CD8-positive, alpha-beta memory T cell (primary cell): ENCODE results near the gene TMEM201. TPM values are rescaled to one million over a fixed set of nuclear protein-coding genes. Genes with fewer than 3 reads are reported as not detected.

Experiments used
- CTCF ChIA-PET: fragments of 350-600 bp; sonication (Branson Sonifier 250); formaldehyde crosslinking; loops from one replicate; lab custom pipeline; 2021; ENCODE audit warnings: antibody characterized with exemption; lab: Charles Lee
- POLR2A ChIA-PET: fragments of 350-600 bp; sonication (Branson Sonifier 250); formaldehyde crosslinking; loops from one replicate; lab custom pipeline; 2021; ENCODE audit warnings: antibody characterized with exemption; lab: Charles Lee
- DNase-seq, 5 donors: peaks; one replicate each; pipeline versions ENCODE4 v3.0.0 to v3.0.0-alpha.2; 2020 to 2022; ENCODE audit warnings: mixed read lengths in 1 of 5
- H3K27ac ChIP-seq: one replicate; pipeline ENCODE4 v1.7.0; 2013; ENCODE audit warnings: low read depth, mild to moderate bottlenecking, low read length, moderate library complexity
- H3K27me3 ChIP-seq: 2 replicates; pipeline ENCODE4 v1.7.0; 2013; ENCODE audit warnings: low read length, mild to moderate bottlenecking; ENCODE audit not compliant: insufficient read depth, poor library complexity, severe bottlenecking
- H3K36me3 ChIP-seq: 2 replicates; pipeline ENCODE4 v1.7.0; 2013; ENCODE audit warnings: mild to moderate bottlenecking, low read length, moderate library complexity; ENCODE audit not compliant: insufficient read depth
- H3K4me1 ChIP-seq: 2 replicates; pipeline ENCODE4 v1.7.0; 2013; ENCODE audit warnings: mild to moderate bottlenecking, low read length, moderate library complexity; ENCODE audit not compliant: insufficient read depth
- H3K4me3 ChIP-seq: 2 replicates; pipeline ENCODE4 v1.7.0; 2013; ENCODE audit warnings: mild to moderate bottlenecking, low read length
- H3K9me3 ChIP-seq: 2 replicates; pipeline ENCODE4 v1.7.0; 2013; ENCODE audit warnings: mild to moderate bottlenecking, low read length
- H3K27ac Mint-ChIP-seq, 8 donors: one replicate each; pipeline ENCODE4 v1.8.0; 2020 to 2021; ENCODE audit warnings: mixed read lengths in 8 of 8, mild to moderate bottlenecking in 6 of 8, inconsistent platforms in 3 of 8, moderate library complexity in 3 of 8
- H3K27me3 Mint-ChIP-seq, 2 donors: one replicate each; pipeline ENCODE4 v1.8.0; 2020 to 2021; ENCODE audit warnings: mixed read lengths in 2 of 2, mild to moderate bottlenecking in 1 of 2, moderate library complexity in 1 of 2
- H3K36me3 Mint-ChIP-seq, 3 donors: one replicate each; pipeline ENCODE4 v1.8.0; 2020 to 2021; ENCODE audit warnings: mixed read lengths in 3 of 3, inconsistent platforms in 1 of 3, mild to moderate bottlenecking in 1 of 3
- H3K4me1 Mint-ChIP-seq, 3 donors: one replicate each; pipeline ENCODE4 v1.8.0; 2020 to 2021; ENCODE audit warnings: mixed read lengths in 3 of 3, inconsistent platforms in 1 of 3, mild to moderate bottlenecking in 1 of 3
- H3K4me3 Mint-ChIP-seq, 7 donors: one replicate each; pipeline ENCODE4 v1.8.0; 2020 to 2021; ENCODE audit warnings: mixed read lengths in 7 of 7, mild to moderate bottlenecking in 6 of 7, moderate library complexity in 4 of 7, inconsistent platforms in 2 of 7
- H3K9me3 Mint-ChIP-seq, 5 donors: one replicate each; pipeline ENCODE4 v1.8.0; 2020 to 2022; ENCODE audit warnings: mixed read lengths in 5 of 5, mild to moderate bottlenecking in 3 of 5, moderate library complexity in 2 of 5, inconsistent platforms in 1 of 5
- polyA plus RNA-seq: library from polyadenylated mRNA; unstranded; fragments of 300-500 nt; fragmentation: Illumina TruSeq; gene quantifications from one replicate; pipeline ENCODE4 v1.2.3, GENCODE V29; 2021
- total RNA-seq, 2 experiments: library from RNA; stranded (reverse); gene quantifications; one replicate each; pipeline ENCODE4 v1.2.3, GENCODE V29; 2021

Gene TMEM201
- total and polyA plus RNA-seq, 3 experiments from 2014 or later, result 2.8 to 32.8 (median 32.2) TPM

DNA sequence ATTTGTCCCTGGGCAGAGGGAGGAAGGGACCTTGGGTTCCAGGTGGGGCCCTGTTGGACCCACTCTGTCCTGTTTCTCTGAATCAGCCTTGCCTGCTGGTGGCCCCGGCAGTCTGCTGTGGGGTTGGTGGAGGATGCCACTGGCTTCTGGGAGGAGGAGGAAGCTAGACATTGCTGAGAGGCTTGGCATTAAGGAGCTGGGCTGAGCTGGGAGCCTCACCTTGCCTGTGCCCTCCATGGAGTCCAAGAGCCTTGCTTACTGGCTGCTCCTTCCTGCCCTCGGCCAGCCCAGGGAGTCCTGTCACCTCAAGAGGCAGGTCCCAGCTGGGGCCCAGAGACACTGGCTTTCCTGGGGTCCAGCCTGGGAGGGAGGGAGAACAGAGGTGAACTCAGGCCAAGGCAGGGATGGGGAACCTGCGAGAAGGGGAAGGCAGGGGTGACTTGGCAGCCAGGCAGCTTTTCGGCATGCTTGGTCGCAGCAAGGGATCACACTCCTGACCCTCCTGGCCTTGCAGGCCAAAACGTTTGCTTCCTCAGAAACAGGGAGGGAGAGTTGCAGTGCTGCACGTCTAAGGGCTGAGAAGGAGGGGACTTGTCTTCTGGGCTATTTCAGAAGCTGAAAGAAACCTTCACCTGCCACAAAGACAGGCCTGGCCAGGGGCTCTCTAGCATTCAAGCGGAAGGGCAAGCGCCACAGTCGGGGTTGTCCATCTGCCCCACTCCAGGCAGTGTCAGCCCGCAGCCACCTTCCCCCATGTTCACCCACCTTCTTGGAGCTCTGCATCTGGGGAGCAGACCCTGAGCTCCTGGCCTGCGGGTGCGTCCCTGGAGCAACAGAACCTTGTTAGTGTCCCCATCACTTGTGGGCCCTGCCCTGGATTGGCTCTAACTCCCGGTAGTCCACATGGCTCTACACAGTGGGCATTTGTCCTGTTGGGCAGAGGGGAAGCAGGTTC lies 8.9 kb downstream of the TMEM201 start:
- peaks cover 0 to 51% (median 0%) of the 10 kb centered on the region in 3 donors for H3K36me3 Mint-ChIP-seq
- CTCF ChIA-PET, result interaction anchor here (1.0 to 1.6 kb wide), 3 partner anchors 8 to 18 kb away, joined by 3 to 6 read pairs (median 4); no protein-coding TSS in a partner anchor
- no peak overlapping the region for H3K27ac ChIP-seq
- no peaks in the 10 kb centered on the region for H3K9me3 ChIP-seq
- H3K9me3 Mint-ChIP-seq, result no peaks in the 10 kb centered on the region
- no peak overlapping the region for H3K4me3 Mint-ChIP-seq
- H3K27me3 Mint-ChIP-seq, result no peaks in the 10 kb centered on the region
- H3K4me1 ChIP-seq, result peaks cover 10% of the 10 kb centered on the region
- peaks cover 0 to 10% (median 9%) of the 10 kb centered on the region in 3 donors for H3K4me1 Mint-ChIP-seq
- no peaks in the 10 kb centered on the region for H3K36me3 ChIP-seq
- peak overlapping the region in 3 of 8 donors; percentile 6 to 78 (median 44) for H3K27ac Mint-ChIP-seq
- DNase-seq, result peak in 1 of 5 donors; percentile 42
- POLR2A ChIA-PET, result no interaction called here
- no peaks in the 10 kb centered on the region for H3K27me3 ChIP-seq
- H3K4me3 ChIP-seq, result no peak overlapping the region

GRCh38 chr1:9598316-9598700 lies 9.6 kb downstream of the TMEM201 start:
- H3K9me3 ChIP-seq, result no peaks in the 10 kb centered on the region
- Mint-ChIP-seq H3K36me3 (peaks cover 0 to 58% (median 0%) of the 10 kb centered on the region in 3 donors), H3K4me3 (no peak overlapping the region), H3K4me1 (peaks cover 0 to 4% (median 3%) of the 10 kb centered on the region in 3 donors), H3K27me3 (no peaks in the 10 kb centered on the region), H3K27ac (no peak overlapping the region), H3K9me3 (no peaks in the 10 kb centered on the region)
- H3K36me3 ChIP-seq, result no peaks in the 10 kb centered on the region
- H3K27ac ChIP-seq, result no peak overlapping the region
- CTCF ChIA-PET, result interaction anchor here (1.0 to 1.6 kb wide), 3 partner anchors 9 to 17 kb away, joined by 3 to 6 read pairs (median 4); no protein-coding TSS in a partner anchor
- H3K4me1 ChIP-seq, result peaks cover 5% of the 10 kb centered on the region
- DNase-seq, result peak in 1 of 5 donors; percentile 12
- H3K4me3 ChIP-seq, result no peak overlapping the region
- no peaks in the 10 kb centered on the region for H3K27me3 ChIP-seq
- POLR2A ChIA-PET, result no interaction called here

DNA sequence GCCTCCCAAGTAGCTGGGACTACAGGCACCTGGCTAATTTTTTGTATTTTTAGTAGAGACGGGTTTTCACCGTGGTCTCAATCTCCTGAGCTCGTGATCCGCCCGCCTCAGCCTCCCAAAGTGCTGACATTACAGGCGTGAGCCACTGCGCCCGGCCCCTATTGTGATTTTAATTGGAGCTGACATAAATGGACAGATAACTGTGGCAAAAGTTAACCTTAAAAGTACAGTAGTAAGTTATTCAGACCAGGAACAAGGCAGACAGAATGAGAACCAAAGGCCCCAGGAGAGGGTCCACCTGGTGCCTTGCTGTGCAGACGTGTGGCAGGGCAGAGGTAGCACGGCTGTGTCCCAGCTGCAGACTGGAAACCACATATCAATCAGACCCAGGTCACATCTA lies 11.0 kb downstream of the TMEM201 start:
- ChIA-PET POLR2A (no interaction called here), CTCF (interaction anchor here (1.7 kb wide), 1 partner anchor 16 kb away, joined by 3 read pairs; no protein-coding TSS in a partner anchor)

DNA sequence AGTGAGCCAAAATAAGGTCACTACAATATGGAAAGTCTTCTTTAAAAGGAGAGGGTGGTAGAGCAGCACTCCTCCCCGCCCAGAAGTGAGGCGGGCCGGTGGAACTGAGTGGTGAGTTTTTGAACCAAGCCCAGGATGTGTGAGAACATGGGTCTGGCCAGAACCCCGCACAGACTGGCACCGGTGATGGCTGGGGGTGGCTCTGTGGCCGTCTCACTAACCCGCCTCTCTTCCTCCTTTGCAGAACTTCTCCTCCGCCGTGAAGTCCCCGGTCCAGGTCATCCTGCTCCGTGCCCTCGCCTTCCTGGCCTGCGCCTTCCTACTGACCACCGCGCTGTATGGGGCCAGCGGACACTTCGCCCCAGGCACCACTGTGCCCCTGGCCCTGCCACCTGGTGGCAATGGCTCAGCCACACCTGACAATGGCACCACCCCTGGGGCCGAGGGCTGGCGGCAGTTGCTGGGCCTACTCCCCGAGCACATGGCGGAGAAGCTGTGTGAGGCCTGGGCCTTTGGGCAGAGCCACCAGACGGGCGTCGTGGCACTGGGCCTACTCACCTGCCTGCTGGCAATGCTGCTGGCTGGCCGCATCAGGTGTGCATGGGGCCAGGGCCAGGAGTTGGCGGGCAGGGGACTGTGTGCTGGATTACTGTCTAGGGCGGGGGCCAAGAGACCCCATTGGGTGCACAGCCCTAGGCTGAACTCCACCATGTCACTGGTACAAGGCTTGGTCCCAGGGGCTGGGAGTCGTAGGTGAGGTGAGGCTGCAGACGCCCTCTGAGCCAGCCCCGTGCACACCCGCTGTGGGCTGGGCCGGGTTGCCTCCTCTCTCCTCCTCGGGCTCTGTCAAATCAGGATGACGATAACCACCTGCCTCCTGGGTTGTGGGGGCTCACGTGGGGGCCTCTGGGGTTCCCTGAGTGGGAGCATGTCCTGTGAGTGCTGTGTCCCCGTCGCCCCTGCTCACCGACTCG lies 12.4 kb downstream of the TMEM201 start:
- no peak overlapping the region for H3K4me3 Mint-ChIP-seq
- Histone ChIP-seq H3K27me3 (no peaks in the 10 kb centered on the region), H3K36me3 (no peaks in the 10 kb centered on the region), H3K4me3 (no peak overlapping the region), H3K9me3 (no peaks in the 10 kb centered on the region), H3K27ac (no peak overlapping the region), H3K4me1 (no peaks in the 10 kb centered on the region)
- peaks cover 0 to 67% (median 0%) of the 10 kb centered on the region in 3 donors for H3K36me3 Mint-ChIP-seq
- no peak for DNase-seq
- no peaks in the 10 kb centered on the region for H3K27me3 Mint-ChIP-seq
- no peaks in the 10 kb centered on the region for H3K4me1 Mint-ChIP-seq
- ChIA-PET CTCF (interaction anchor here (1.7 kb wide), 1 partner anchor 15 kb away, joined by 3 read pairs; no protein-coding TSS in a partner anchor), POLR2A (no interaction called here)
- H3K9me3 Mint-ChIP-seq, result no peaks in the 10 kb centered on the region
- peak overlapping the region in 1 of 8 donors; percentile 70 for H3K27ac Mint-ChIP-seq

More for the DNA sequence above, 11.0 kb downstream of the TMEM201 start:
- Histone ChIP-seq H3K27me3 (no peaks in the 10 kb centered on the region), H3K36me3 (no peaks in the 10 kb centered on the region), H3K9me3 (no peaks in the 10 kb centered on the region), H3K4me3 (no peak overlapping the region), H3K27ac (no peak overlapping the region), H3K4me1 (no peaks in the 10 kb centered on the region)
- Mint-ChIP-seq H3K9me3 (no peaks in the 10 kb centered on the region), H3K27me3 (no peaks in the 10 kb centered on the region), H3K4me3 (no peak overlapping the region), H3K27ac (peak overlapping the region in 2 of 8 donors; percentile 47 to 66), H3K36me3 (peaks cover 0 to 62% (median 0%) of the 10 kb centered on the region in 3 donors), H3K4me1 (no peaks in the 10 kb centered on the region)
- no peak for DNase-seq

DNA sequence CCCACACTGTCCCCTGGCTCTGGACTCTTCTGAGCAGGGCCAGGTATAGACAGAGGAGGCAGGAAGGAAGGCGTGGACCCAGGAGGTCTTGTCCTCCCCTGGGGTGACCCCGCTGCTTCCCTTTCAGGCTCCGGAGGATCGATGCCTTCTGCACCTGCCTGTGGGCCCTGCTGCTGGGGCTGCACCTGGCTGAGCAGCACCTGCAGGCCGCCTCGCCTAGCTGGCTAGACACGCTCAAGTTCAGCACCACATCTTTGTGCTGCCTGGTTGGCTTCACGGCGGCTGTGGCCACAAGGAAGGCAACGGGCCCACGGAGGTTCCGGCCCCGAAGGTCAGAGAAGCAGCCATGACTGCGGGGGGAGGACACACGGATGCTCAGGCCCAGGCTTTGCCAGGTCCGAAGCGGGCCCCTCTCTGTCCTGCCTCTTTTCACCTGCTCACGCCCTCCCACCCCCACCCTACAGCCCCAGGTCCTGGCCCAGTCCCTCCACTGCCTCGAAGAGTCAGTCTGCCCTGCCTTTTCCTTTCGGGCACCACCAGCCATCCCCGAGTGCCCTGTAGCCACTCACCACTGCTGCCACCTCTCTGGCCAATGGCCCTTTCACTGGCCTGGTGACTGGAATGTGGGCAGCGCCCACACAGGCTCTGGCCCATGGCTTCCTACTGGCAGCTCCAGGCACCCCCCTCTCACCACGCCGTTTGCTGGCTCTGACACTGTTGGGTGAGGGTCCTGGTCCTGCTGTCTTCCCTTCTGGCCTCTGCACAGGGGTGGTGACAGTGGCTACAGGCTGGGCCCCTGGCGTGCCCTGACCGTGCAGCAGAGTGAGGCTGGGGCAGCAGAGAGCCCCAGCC lies 13.5 kb downstream of the TMEM201 start:
- H3K9me3 Mint-ChIP-seq, result no peaks in the 10 kb centered on the region
- H3K4me3 Mint-ChIP-seq, result no peak overlapping the region
- DNase-seq, result no peak
- H3K36me3 ChIP-seq, result no peaks in the 10 kb centered on the region
- ChIA-PET POLR2A (no interaction called here), CTCF (no interaction called here)
- H3K27ac ChIP-seq, result no peak overlapping the region
- no peaks in the 10 kb centered on the region for H3K27me3 Mint-ChIP-seq
- no peak overlapping the region for H3K27ac Mint-ChIP-seq
- H3K4me1 ChIP-seq, result no peaks in the 10 kb centered on the region
- H3K36me3 Mint-ChIP-seq, result peaks cover 0 to 65% (median 0%) of the 10 kb centered on the region in 3 donors
- H3K9me3 ChIP-seq, result no peaks in the 10 kb centered on the region
- H3K27me3 ChIP-seq, result no peaks in the 10 kb centered on the region
- no peak overlapping the region for H3K4me3 ChIP-seq
- H3K4me1 Mint-ChIP-seq, result no peaks in the 10 kb centered on the region

- CTCF ChIA-PET, result no interaction called here
- Histone ChIP-seq H3K36me3 (no peaks in the 10 kb centered on the region), H3K27me3 (no peaks in the 10 kb centered on the region), H3K27ac (no peak overlapping the region), H3K4me3 (no peak overlapping the region), H3K9me3 (no peaks in the 10 kb centered on the region), H3K4me1 (no peaks in the 10 kb centered on the region)
- Mint-ChIP-seq H3K4me3 (no peak overlapping the region), H3K27me3 (no peaks in the 10 kb centered on the region), H3K27ac (no peak overlapping the region), H3K36me3 (peaks cover 0 to 62% (median 2%) of the 10 kb centered on the region in 3 donors), H3K9me3 (no peaks in the 10 kb centered on the region), H3K4me1 (no peaks in the 10 kb centered on the region)
- POLR2A ChIA-PET, result no interaction called here
- no peak for DNase-seq
Observed at GRCh38 chr1:9602794-9603167, 14.1 kb downstream of the TMEM201 start.

DNA sequence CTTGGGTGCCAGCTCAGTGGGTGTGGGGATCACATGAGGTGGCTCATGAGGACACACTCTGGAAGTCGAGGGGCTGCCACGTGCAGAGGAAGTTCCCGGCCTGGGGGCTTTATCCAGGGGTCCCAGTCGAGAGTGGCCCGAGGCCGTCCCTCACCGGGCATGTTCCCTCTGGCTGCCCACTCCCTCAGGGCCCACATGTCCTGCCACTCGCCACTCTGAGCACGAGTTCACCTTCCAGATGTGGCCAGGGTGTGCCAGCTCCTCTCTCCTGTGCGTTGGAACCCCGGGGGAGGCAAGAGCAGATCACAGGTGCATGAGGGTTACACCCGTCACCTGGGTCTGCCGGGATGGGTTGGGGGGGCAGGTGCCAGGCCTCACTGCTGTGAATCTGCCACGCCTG lies 14.6 kb downstream of the TMEM201 start:
- no peaks in the 10 kb centered on the region for H3K4me1 ChIP-seq
- ChIA-PET CTCF (no interaction called here), POLR2A (no interaction called here)
- peaks cover 0 to 63% (median 2%) of the 10 kb centered on the region in 3 donors for H3K36me3 Mint-ChIP-seq
- H3K4me1 Mint-ChIP-seq, result no peaks in the 10 kb centered on the region
- H3K4me3 Mint-ChIP-seq, result no peak overlapping the region
- H3K36me3 ChIP-seq, result no peaks in the 10 kb centered on the region
- no peaks in the 10 kb centered on the region for H3K27me3 ChIP-seq
- H3K27ac ChIP-seq, result no peak overlapping the region
- H3K27me3 Mint-ChIP-seq, result no peaks in the 10 kb centered on the region
- no peak overlapping the region for H3K27ac Mint-ChIP-seq
- H3K9me3 ChIP-seq, result no peaks in the 10 kb centered on the region
- DNase-seq, result no peak
- no peaks in the 10 kb centered on the region for H3K9me3 Mint-ChIP-seq
- no peak overlapping the region for H3K4me3 ChIP-seq
